H9 (cell line): ENCODE results near the gene ATOX1. TPM values are rescaled to one million over a fixed set of nuclear protein-coding genes. Genes with fewer than 3 reads are reported as not detected.

ENCODE experiments used
- DNase-seq: peaks from one replicate; pipeline ENCODE4 v3.0.0-alpha.2; 2017
- H2AFZ ChIP-seq: one replicate; pipeline ENCODE4 v1.6.1; 2013; ENCODE audit warnings: mild to moderate bottlenecking, low read length, control low read depth, moderate library complexity
- H2AK5ac ChIP-seq: 2 replicates; pipeline ENCODE4 v1.6.1; 2013; ENCODE audit warnings: low read length, control low read depth, mixed read lengths; ENCODE audit not compliant: insufficient read length
- H2BK120ac ChIP-seq: one replicate; pipeline ENCODE4 v1.6.1; 2013; ENCODE audit warnings: low read depth, mild to moderate bottlenecking, low read length, control low read depth, inconsistent platforms; ENCODE audit not compliant: poor library complexity, severe bottlenecking
- H2BK12ac ChIP-seq: 2 replicates; pipeline ENCODE4 v1.6.1; 2013; ENCODE audit warnings: low read length, control low read depth, mixed read lengths, low read depth; ENCODE audit not compliant: insufficient read length
- H2BK15ac ChIP-seq: 2 replicates; pipeline ENCODE4 v1.6.1; 2013; ENCODE audit warnings: low read depth, low read length, control low read depth
- H2BK20ac ChIP-seq: one replicate; pipeline ENCODE4 v1.6.1; 2013; ENCODE audit warnings: low read depth, mild to moderate bottlenecking, low read length, control low read depth, inconsistent platforms; ENCODE audit not compliant: poor library complexity, severe bottlenecking
- H2BK5ac ChIP-seq: 2 replicates; pipeline ENCODE4 v1.6.1; 2013; ENCODE audit warnings: low read length, control low read depth, mixed read lengths; ENCODE audit not compliant: insufficient read length
- H3K14ac ChIP-seq: 2 replicates; pipeline ENCODE4 v1.6.1; 2013; ENCODE audit warnings: low read length, control low read depth; ENCODE audit not compliant: insufficient read depth
- H3K18ac ChIP-seq: 2 replicates; pipeline ENCODE4 v1.6.1; 2013; ENCODE audit warnings: low read depth, mild to moderate bottlenecking, mixed read lengths, low read length, control low read depth; ENCODE audit not compliant: insufficient read length
- H3K23ac ChIP-seq: 2 replicates; pipeline ENCODE4 v1.6.1; 2013; ENCODE audit warnings: low read length, control low read depth, mixed read lengths, low read depth; ENCODE audit not compliant: insufficient read length
- H3K23me2 ChIP-seq: 2 replicates; pipeline ENCODE4 v1.6.1; 2013; ENCODE audit warnings: low read depth, mild to moderate bottlenecking, mixed read lengths, low read length, control low read depth; ENCODE audit not compliant: insufficient read length, poor library complexity, severe bottlenecking
- H3K27ac ChIP-seq: 2 replicates; pipeline ENCODE4 v1.5.1; 2013; ENCODE audit warnings: low read length, control low read depth, mixed read lengths, low read depth; ENCODE audit not compliant: insufficient read length
- H3K27me3 ChIP-seq: 2 replicates; pipeline ENCODE4 v1.6.1; 2013; ENCODE audit warnings: low read length, control low read depth, inconsistent platforms; ENCODE audit not compliant: insufficient read depth
- H3K4ac ChIP-seq: 2 replicates; pipeline ENCODE4 v1.6.1; 2013; ENCODE audit warnings: low read depth, mild to moderate bottlenecking, control low read depth, inconsistent platforms, low read length, moderate library complexity
- H3K4me1 ChIP-seq: 2 replicates; pipeline ENCODE4 v1.6.1; 2013; ENCODE audit warnings: low read length, control low read depth, inconsistent platforms; ENCODE audit not compliant: insufficient read depth
- H3K4me2 ChIP-seq: 2 replicates; pipeline ENCODE4 v1.6.1; 2013; ENCODE audit warnings: low read length, control low read depth, mixed read lengths; ENCODE audit not compliant: insufficient read length, insufficient read depth
- H3K56ac ChIP-seq: 2 replicates; pipeline ENCODE4 v1.6.1; 2013; ENCODE audit warnings: low read depth, mild to moderate bottlenecking, mixed read lengths, low read length, control low read depth; ENCODE audit not compliant: insufficient read length
- H3K79me1 ChIP-seq: 2 replicates; pipeline ENCODE4 v1.6.1; 2013; ENCODE audit warnings: low read depth, mild to moderate bottlenecking, moderate library complexity, low read length, control low read depth, inconsistent platforms; ENCODE audit not compliant: insufficient read depth, poor library complexity, severe bottlenecking
- H3K79me2 ChIP-seq: 2 replicates; pipeline ENCODE4 v1.6.1; 2013; ENCODE audit warnings: low read length, control low read depth, inconsistent platforms; ENCODE audit not compliant: insufficient read depth
- H3K9ac ChIP-seq: 2 replicates; pipeline ENCODE4 v1.6.1; 2013; ENCODE audit warnings: low read length, control low read depth, mixed read lengths; ENCODE audit not compliant: insufficient read length; ENCODE audit errors: extremely low read depth
- H3K9me3 ChIP-seq: one replicate; pipeline ENCODE4 v1.6.1; 2013; ENCODE audit warnings: low read depth, low read length, inconsistent platforms; ENCODE audit not compliant: control insufficient read depth
- H3T11ph ChIP-seq: one replicate; pipeline ENCODE4 v1.6.1; 2013; ENCODE audit warnings: mild to moderate bottlenecking, low read length, control low read depth, inconsistent platforms
- H4K20me1 ChIP-seq: one replicate; pipeline ENCODE4 v1.6.1; 2013; ENCODE audit not compliant: control insufficient read depth, insufficient read length, insufficient read depth
- H4K5ac ChIP-seq: 2 replicates; pipeline ENCODE4 v1.6.1; 2013; ENCODE audit warnings: low read depth, mild to moderate bottlenecking, mixed read lengths, low read length, control low read depth; ENCODE audit not compliant: insufficient read length
- H4K8ac ChIP-seq: replicated peaks from 2 replicates; pipeline ENCODE4 v1.6.1; 2013; ENCODE audit warnings: low read length, control low read depth, mixed read lengths, low read depth; ENCODE audit not compliant: insufficient read length
- H4K91ac ChIP-seq: 2 replicates; pipeline ENCODE4 v1.6.1; 2013; ENCODE audit warnings: low read depth, mild to moderate bottlenecking, moderate library complexity, mixed read lengths, low read length, control low read depth; ENCODE audit not compliant: insufficient read length
- H3K27ac Mint-ChIP-seq, 3 experiments: 2 replicates in 2 of 3; 3 replicates in 1 of 3; pipeline ENCODE4 v1.8.0; 2020 to 2021; ENCODE audit warnings: mixed read lengths in 3 of 3, mild to moderate bottlenecking in 1 of 3, moderate library complexity in 1 of 3
- H3K27me3 Mint-ChIP-seq: 2 replicates; pipeline ENCODE4 v1.8.0; 2021; ENCODE audit warnings: low read depth, mild to moderate bottlenecking, moderate library complexity, mixed read lengths
- H3K36me3 Mint-ChIP-seq, 3 experiments: 2 replicates in 2 of 3; 3 replicates in 1 of 3; pipeline ENCODE4 v1.8.0; 2020 to 2021; ENCODE audit warnings: low read depth in 3 of 3, mixed read lengths in 3 of 3; ENCODE audit not compliant: insufficient read depth in 1 of 3
- H3K4me1 Mint-ChIP-seq, 2 experiments: 2 replicates each; pipeline ENCODE4 v1.8.0; 2020; ENCODE audit warnings: mixed read lengths in 2 of 2
- H3K4me3 Mint-ChIP-seq, 2 experiments: 2 replicates in 1 of 2; 3 replicates in 1 of 2; pipeline ENCODE4 v1.8.0; 2020 to 2021; ENCODE audit warnings: mild to moderate bottlenecking in 2 of 2, mixed read lengths in 2 of 2, moderate library complexity in 1 of 2
- H3K9me3 Mint-ChIP-seq, 2 experiments: 2 replicates in 1 of 2; 3 replicates in 1 of 2; pipeline ENCODE4 v1.8.0; 2020; ENCODE audit warnings: mild to moderate bottlenecking in 2 of 2, mixed read lengths in 2 of 2, moderate library complexity in 1 of 2
- CTCF ChIP-seq: fragments of 200-600 bp; sonication (generic); conservative IDR thresholded peaks from 3 replicates; pipeline ENCODE4 v1.8.0; 2021; ENCODE audit warnings: antibody characterized with exemption, mild to moderate bottlenecking
- WGBS: extraction: QIAGEN DNeasy Blood & Tissue Kit; methylation state at CpG from one replicate; pipeline ENCODE4 v1.1.7; 2013; ENCODE audit warnings: missing lambda C conversion rate, low lambda C conversion rate, mixed read lengths; ENCODE audit not compliant: insufficient read length; ENCODE audit errors: extremely low coverage; 5-methylcytosine and 5-hydroxymethylcytosine counted together
- total RNA-seq: library from RNA; stranded (reverse); gene quantifications from 2 replicates; pipeline ENCODE4 v1.2.1, GENCODE V29; 2021

Gene ATOX1
- total RNA-seq, 1 experiment from 2014 or later: 75.0 TPM

GRCh38 chr5:151739939-151740335, 18.5 kb downstream of the ATOX1 start:
- no CpG with 5 or more reads among the region's 4 CpGs for WGBS
- H2AK5ac ChIP-seq: no peak overlapping the region
- H4K5ac ChIP-seq: peak overlapping the region; percentile 86
- H3K56ac ChIP-seq: no peak overlapping the region
- H2BK12ac ChIP-seq: no peak overlapping the region
- DNase-seq: no peak
- Mint-ChIP-seq H3K4me3 (peak overlapping the region; percentile 23 to 45; a peak in 2 of 5 replicates), H3K36me3 (peaks cover 2 to 6% (median 3%) of the 10 kb centered on the region in 3 experiments; a peak in 4 of 7 replicates), H3K27ac (peak overlapping the region; percentile 70 to 98 (median 81)), H3K27me3 (no peaks in the 10 kb centered on the region), H3K9me3 (no peaks in the 10 kb centered on the region), H3K4me1 (peaks cover 23% of the 10 kb centered on the region in 2 experiments)
- H2BK120ac ChIP-seq: no peak overlapping the region
- no peak overlapping the region for H3T11ph ChIP-seq
- H3K14ac ChIP-seq: no peak overlapping the region; the same call in 1 of the 2 replicates
- H4K91ac ChIP-seq: no peak overlapping the region
- H3K23me2 ChIP-seq: no peaks in the 10 kb centered on the region
- H4K8ac ChIP-seq: no peak overlapping the region
- H3K9ac ChIP-seq: no peak overlapping the region
- H3K79me2 ChIP-seq: no peaks in the 10 kb centered on the region
- no peak for TF ChIP-seq CTCF
- H2BK5ac ChIP-seq: no peak overlapping the region
- no peak overlapping the region for H3K27ac ChIP-seq
- H4K20me1 ChIP-seq: no peaks in the 10 kb centered on the region
- no peaks in the 10 kb centered on the region for H3K27me3 ChIP-seq
- no peak overlapping the region for H3K4ac ChIP-seq
- H3K4me1 ChIP-seq: peaks cover 7% of the 10 kb centered on the region; the same call in 1 of the 2 replicates
- no peak overlapping the region for H3K18ac ChIP-seq
- no peak overlapping the region for H3K23ac ChIP-seq
- no peaks in the 10 kb centered on the region for H3K9me3 ChIP-seq
- H2BK20ac ChIP-seq: no peak overlapping the region
- no peaks in the 10 kb centered on the region for H3K79me1 ChIP-seq
- peak overlapping the region; percentile 29 for H3K4me2 ChIP-seq
- no peak overlapping the region for H2BK15ac ChIP-seq
- no peak overlapping the region for H2AFZ ChIP-seq
